NCI-H2107 (cell line): ENCODE data around the gene SUMO3.

Experiments used
- DNase-seq: peaks from one replicate; lab custom pipeline; 2025; lab: John Stamatoyannopoulos, UW

Gene SUMO3

GRCh38 chr21:44758781-44759627, 58.9 kb downstream of the SUMO3 start:
- DNase-seq = no peak

DNA sequence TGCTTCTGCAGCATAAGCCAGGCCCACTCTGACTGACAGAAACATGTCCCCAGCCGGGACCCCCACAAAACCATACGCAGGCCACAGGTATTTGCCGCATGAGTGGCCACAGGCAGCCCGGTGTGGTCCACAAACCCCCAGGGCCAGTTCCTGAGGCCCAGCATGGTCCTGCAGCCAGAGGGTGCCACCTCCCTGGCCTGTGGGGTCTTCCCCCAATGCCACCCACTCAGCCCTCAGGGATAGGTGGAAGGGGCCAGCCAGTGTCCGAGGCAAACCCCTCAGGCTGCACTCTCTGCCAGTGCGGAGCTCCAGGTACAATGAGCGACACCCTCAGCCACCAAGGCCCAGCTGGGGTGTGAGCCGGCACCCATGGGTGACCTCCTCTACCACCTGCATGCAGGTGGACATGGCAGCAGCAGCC, 59.7 kb downstream of the SUMO3 start:
- DNase-seq = no peak

- no peak for DNase-seq
These were observed 60.1 kb downstream of the SUMO3 start for GRCh38 chr21:44757731-44758130.

DNA sequence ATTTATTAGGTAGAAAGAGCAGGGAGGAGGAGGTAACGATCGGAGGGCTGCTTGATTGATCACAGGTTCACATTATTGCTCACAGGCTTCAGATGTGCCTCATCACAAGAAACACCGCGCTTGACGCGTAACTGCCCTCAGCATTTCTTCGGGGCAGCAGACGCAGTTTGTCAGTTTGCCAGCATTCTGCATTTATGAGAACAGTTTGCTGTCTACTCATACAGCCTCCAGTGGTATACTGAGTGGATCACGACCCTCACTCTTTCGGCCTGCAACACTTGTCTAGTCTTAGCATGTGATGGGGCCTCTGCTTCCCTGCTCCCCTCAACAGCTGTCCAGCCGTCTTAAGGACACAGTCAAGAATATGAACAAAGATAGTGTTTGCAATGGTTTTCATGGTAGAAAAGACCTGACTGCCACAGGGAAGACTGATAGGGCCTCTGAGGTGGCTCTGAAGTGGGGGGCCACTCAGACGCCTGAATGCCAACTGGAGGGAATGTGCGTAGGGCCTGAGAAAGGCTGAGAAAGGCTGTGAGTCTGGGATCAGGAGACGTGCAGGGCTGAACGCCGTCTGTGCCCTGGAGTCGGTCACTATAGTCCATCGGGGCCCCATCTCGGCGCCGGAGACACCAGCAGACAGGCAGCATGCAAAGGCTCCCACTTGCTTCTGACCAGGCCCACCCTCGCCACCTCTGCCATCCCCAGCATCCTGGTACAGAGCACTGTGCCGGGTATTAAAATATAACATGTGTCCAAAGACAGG, 61.3 kb downstream of the SUMO3 start:
- DNase-seq = no peak
